GM12878 (cell line): ENCODE measurements around the gene KLF11. TPM values are rescaled to one million over a fixed set of nuclear protein-coding genes. Genes with fewer than 3 reads are reported as not detected.

Experiments
- ATAC-seq: fragments of 200-7000 bp; cut with Tn5 transposase; 3 replicates; pipeline ENCODE4 v1.9.1; 2020; ENCODE audit warnings: mild to moderate bottlenecking, moderate library complexity
- BruUV-seq: library from RNA; stranded (reverse); fragments of 400-500 nt; replicated peaks from 2 replicates; lab custom pipeline; 2021; lab: Mats Ljungman, UMichigan
- CTCF ChIA-PET: fragments of 300-600 bp; sonication (Branson Sonifier 250); formaldehyde crosslinking; extraction: SDS; loops from one replicate; lab custom pipeline; 2021; ENCODE audit warnings: inconsistent platforms; lab: Yijun Ruan, JAX
- POLR2A ChIA-PET: fragments of 350-600 bp; formaldehyde crosslinking; extraction: SDS; loops from one replicate; lab custom pipeline; 2021; ENCODE audit warnings: inconsistent platforms; lab: Charles Lee
- RAD21 ChIA-PET: fragments of 300-600 bp; sonication (Branson Sonifier 250); formaldehyde crosslinking; loops from one replicate; lab custom pipeline; 2023; ENCODE audit warnings: antibody characterized with exemption; ENCODE audit not compliant: unreplicated experiment; lab: Charles Lee
- SMC1A ChIA-PET: fragments of 300-600 bp; sonication (Branson Sonifier 250); formaldehyde crosslinking; loops from one replicate; lab custom pipeline; 2023; ENCODE audit not compliant: unreplicated experiment, uncharacterized antibody; lab: Charles Lee
- DNase-seq: peaks from one replicate; pipeline ENCODE4 v3.0.0-alpha.2; 2011; ENCODE audit warnings: low read depth, low spot score
- FAIRE-seq: peaks from 3 replicates; lab custom pipeline; 2011; peaks lifted over from hg19 to GRCh38; lab: Jason Lieb, UNC
- H2AFZ ChIP-seq: 2 replicates; pipeline ENCODE4 v1.6.0; 2011; ENCODE audit warnings: low read depth, low read length, control low read depth; ENCODE audit not compliant: control insufficient read depth
- H3K27ac ChIP-seq: 2 replicates; pipeline ENCODE4 v1.5.1; 2011; ENCODE audit warnings: control low read depth; ENCODE audit not compliant: control insufficient read depth, insufficient read depth
- H3K27me3 ChIP-seq, 2 experiments: replicated peaks in 1 of 2; 2 replicates each; pipeline versions ENCODE4 v1.6.0 to v1.6.1; 2011; ENCODE audit warnings: low read length in 1 of 2; ENCODE audit not compliant: control insufficient read depth in 2 of 2, insufficient read depth in 2 of 2
- H3K36me3 ChIP-seq, 2 experiments: 2 replicates each; pipeline ENCODE4 v1.5.1; 2011; ENCODE audit warnings: low read length in 1 of 2; ENCODE audit not compliant: control insufficient read depth in 2 of 2, insufficient read depth in 2 of 2
- H3K4me1 ChIP-seq: 2 replicates; pipeline ENCODE4 v1.6.1; 2011; ENCODE audit warnings: mild to moderate bottlenecking, low read length, moderate library complexity, mixed read lengths; ENCODE audit not compliant: control insufficient read depth, insufficient read depth
- H3K4me2 ChIP-seq: 2 replicates; pipeline ENCODE4 v1.6.0; 2011; ENCODE audit warnings: control low read depth; ENCODE audit not compliant: control insufficient read depth, insufficient read depth
- H3K4me3 ChIP-seq: fragments of 200-600 bp; sonication (generic); 2 replicates; pipeline ENCODE4 v1.5.1; 2016
- H3K79me2 ChIP-seq: 2 replicates; pipeline ENCODE4 v1.6.0; 2011; ENCODE audit warnings: low read length; ENCODE audit not compliant: control insufficient read depth, insufficient read depth
- H3K9ac ChIP-seq: 2 replicates; pipeline ENCODE4 v1.8.0; 2011; ENCODE audit warnings: low read length, control low read depth, mixed read lengths; ENCODE audit not compliant: control insufficient read depth, insufficient read depth
- H3K9me3 ChIP-seq: replicated peaks from 3 replicates; pipeline ENCODE4 v1.5.1; 2011; ENCODE audit warnings: mild to moderate bottlenecking, low read length; ENCODE audit not compliant: control insufficient read depth, insufficient read depth
- H4K20me1 ChIP-seq: 2 replicates; pipeline ENCODE4 v1.6.0; 2011; ENCODE audit not compliant: control insufficient read depth, insufficient read depth
- CEBPZ ChIP-seq: fragments of 150-350 bp; IDR thresholded peaks from 2 replicates; pipeline ENCODE4 v1.6.1; 2016; ENCODE audit warnings: low read depth, low read length
- CREM ChIP-seq: IDR thresholded peaks from 2 replicates; pipeline ENCODE4 v1.6.1; 2014; ENCODE audit warnings: antibody characterized with exemption, low read depth
- ELK1 ChIP-seq: IDR thresholded peaks from 2 replicates; pipeline ENCODE4 v1.6.1; 2012; ENCODE audit warnings: low read depth, low read length, improper control_type of control experiment
- EP300 ChIP-seq, 2 experiments: fragments of 150-350 bp in 1 of 2; IDR thresholded peaks; 2 replicates each; pipeline ENCODE4 v1.6.1; 2011 to 2012; ENCODE audit warnings: low read depth in 2 of 2, low read length in 2 of 2, borderline replicate concordance in 1 of 2, improper control_type of control experiment in 1 of 2, inconsistent platforms in 1 of 2; ENCODE audit not compliant: control insufficient read depth in 1 of 2
- JUNB ChIP-seq: IDR thresholded peaks from 2 replicates; pipeline ENCODE4 v1.6.1; 2016; ENCODE audit warnings: antibody characterized with exemption, mild to moderate bottlenecking
- KLF5 ChIP-seq: fragments of 450-650 bp; IDR thresholded peaks from 2 replicates; pipeline ENCODE4 v1.6.1; 2014; ENCODE audit warnings: mild to moderate bottlenecking; ENCODE audit not compliant: partially characterized antibody
- NRF1 ChIP-seq: conservative IDR thresholded peaks from 2 replicates; pipeline ENCODE4 v1.6.1; 2011; ENCODE audit warnings: mild to moderate bottlenecking, low read depth, low read length, improper control_type of control experiment
- RELB ChIP-seq: fragments of 450-650 bp; IDR thresholded peaks from 2 replicates; pipeline ENCODE4 v1.6.1; 2017; ENCODE audit warnings: low read depth, mild to moderate bottlenecking, moderate library complexity
- STAT3 ChIP-seq: IDR thresholded peaks from 2 replicates; pipeline ENCODE4 v1.6.1; 2011; ENCODE audit warnings: low read depth, low read length, improper control_type of control experiment
- TAF1 ChIP-seq: IDR thresholded peaks from 2 replicates; pipeline ENCODE4 v1.6.1; 2011; ENCODE audit warnings: mild to moderate bottlenecking, low read depth, low read length, borderline replicate concordance
- TCF7 ChIP-seq: IDR thresholded peaks from 2 replicates; pipeline ENCODE4 v1.6.1; 2014; ENCODE audit warnings: antibody characterized with exemption, borderline replicate concordance
- ZNF207 ChIP-seq: fragments of 450-650 bp; IDR thresholded peaks from 2 replicates; pipeline ENCODE4 v1.6.1; 2014; ENCODE audit warnings: antibody characterized with exemption, mild to moderate bottlenecking, borderline replicate concordance
- WGBS: methylation state at CpG from one replicate; pipeline ENCODE4 v1.1.6; 2016; ENCODE audit warnings: low lambda C conversion rate; ENCODE audit not compliant: insufficient replicate concordance, insufficient coverage; ENCODE audit errors: missing lambda C conversion rate; 5-methylcytosine and 5-hydroxymethylcytosine counted together
- in situ Hi-C: fragments of 300-500 bp; cut with MboI; formaldehyde crosslinking; loops from 9 replicates; pipeline ENCODE4 v1.14.3; 2018; ENCODE audit warnings: mixed read lengths
- intact Hi-C: fragments of 100-400 bp; cut with micrococcal nuclease; formaldehyde crosslinking; loops from one replicate; pipeline ENCODE4 v1.14.2; 2022; ENCODE audit not compliant: unreplicated experiment
- polyA plus RNA-seq, 11 experiments: library from polyadenylated mRNA; depleted of rRNA in 4 of 11; unstranded in 6 of 11; stranded (reverse) in 5 of 11; fragments of >200 nt; fragmentation: Nextera tagmentation in 4 of 11; fragmentation: Illumina TruSeq in 1 of 11; extraction: Ambion mirVana in 4 of 11; extraction: Trizol in 1 of 11; gene quantifications; 1 replicate in 1 of 11; 2 replicates in 10 of 11; pipeline versions ENCODE4 v1.2.1 to v1.2.3, GENCODE V29; 2011 to 2016; ENCODE audit warnings: inconsistent platforms in 2 of 11, missing spikeins in 2 of 11, low read depth in 1 of 11
- total RNA-seq, 4 experiments: library from RNA; depleted of rRNA in 3 of 4; stranded (reverse); fragments of >200 nt in 3 of 4; fragmentation: Illumina TruSeq in 1 of 4; extraction: Trizol in 1 of 4; gene quantifications; 2 replicates each; pipeline versions ENCODE4 v1.2.1 to v1.2.3, GENCODE V29; 2013 to 2021

The KLF11 gene
- total and polyA plus RNA-seq, 10 of the 15 experiments (the other 5 are each of a cell fraction or from before 2014, with no cell fraction given) = 0.03 to 0.54 (median 0.14) TPM; not detected in 1

DNA sequence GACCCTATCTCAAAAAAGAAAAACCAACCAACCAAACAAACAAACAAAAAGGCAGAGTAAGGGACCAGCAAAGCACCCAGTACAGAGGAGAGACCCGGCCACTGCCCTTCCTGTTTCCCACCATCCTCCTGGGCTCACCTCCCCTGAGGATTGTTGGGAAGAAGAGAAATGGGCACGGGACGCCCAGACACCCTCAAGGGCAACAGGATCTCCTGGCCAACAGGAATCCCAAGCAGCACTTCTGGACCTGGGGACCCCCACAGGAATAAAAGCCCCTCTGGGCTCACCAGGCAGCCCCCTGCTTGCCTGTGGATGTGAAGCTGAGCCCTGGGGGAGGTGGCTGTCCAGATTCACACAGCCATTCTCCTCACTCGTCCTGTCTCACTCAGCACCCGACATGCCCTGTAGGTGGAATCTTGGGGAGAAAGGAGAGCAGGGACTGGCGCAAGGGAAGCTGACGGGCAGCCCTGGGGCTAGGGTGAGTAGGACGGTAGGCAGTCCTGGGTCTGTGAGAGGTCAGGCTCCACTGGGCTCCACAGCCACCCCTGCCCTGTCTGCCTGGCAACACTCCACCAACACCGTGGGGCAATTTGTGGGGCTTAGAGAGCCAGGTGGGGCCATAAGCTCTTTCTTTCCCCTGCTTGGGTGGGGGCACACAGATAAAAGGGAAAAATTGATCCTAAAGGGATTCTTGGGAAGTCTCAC, 18.0 kb downstream of the KLF11 start (continued):
- TF ChIP-seq STAT3 = no peak
- TF ChIP-seq ELK1 = no peak
- no peak for TF ChIP-seq TCF7
- TF ChIP-seq EP300 (IDR thresholded peaks at IDR 0.05; ENCODE audit: borderline replicate concordance in 1 of 2, control insufficient read depth in 1 of 2, low read depth in 2 of 2, low read length in 2 of 2) = no peak

GRCh38 chr2:10062931-10063365, 19.6 kb downstream of the KLF11 start:
- no peaks in the 10 kb centered on the region for H4K20me1 ChIP-seq
- ChIA-PET CTCF (interaction anchor here (2.1 kb wide), 1 partner anchor 10 kb away, joined by 7 read pairs; no protein-coding TSS in a partner anchor), POLR2A (no interaction called here), SMC1A (interaction anchor here (1.0 kb wide), 1 partner anchor 29 kb away, joined by 3 read pairs; no protein-coding TSS in a partner anchor), RAD21 (no interaction called here)
- intact Hi-C loops (no loop called here), in situ Hi-C loops (no loop called here)
- no peak overlapping the region for H3K27ac ChIP-seq
- no peaks in the 10 kb centered on the region for H3K36me3 ChIP-seq
- DNase-seq (no peak), FAIRE-seq (no peak), ATAC-seq (no peak)
- WGBS = 64% methylated on average over 10 of the region's 10 CpGs
- no peak overlapping the region for H3K4me3 ChIP-seq
- no peaks in the 10 kb centered on the region for H3K79me2 ChIP-seq
- H3K4me1 ChIP-seq = no peaks in the 10 kb centered on the region
- no peaks in the 10 kb centered on the region for H3K27me3 ChIP-seq
- no TSS peak for BruUV-seq
- peaks cover 2% of the 10 kb centered on the region; the same call in 2 of the 3 replicates for H3K9me3 ChIP-seq
- H3K4me2 ChIP-seq = no peak overlapping the region
- H3K9ac ChIP-seq = no peak overlapping the region
- no peak overlapping the region for H2AFZ ChIP-seq
- TF ChIP-seq EP300 (IDR thresholded peaks at IDR 0.05; ENCODE audit: borderline replicate concordance in 1 of 2, control insufficient read depth in 1 of 2, low read depth in 2 of 2, low read length in 2 of 2) (no peak), ZNF207 (no peak), JUNB (no peak), CREM (no peak), KLF5 (no peak), NRF1 (no peak), CEBPZ (no peak), TAF1 (no peak), RELB (no peak)
